Forelimb muscle (tissue), 1 donor: ENCODE results near the gene LAMTOR4. TPM values are rescaled to one million over a fixed set of nuclear protein-coding genes. Genes with fewer than 3 reads are reported as not detected.

Source experiments
- DNase-seq: peaks from one replicate; pipeline ENCODE4 v3.0.0-alpha.2; 2013; ENCODE audit warnings: low read depth
- polyA plus RNA-seq: library from polyadenylated mRNA; unstranded; fragments of 120-200 nt; gene quantifications from one replicate; pipeline ENCODE4 v1.2.1, GENCODE V29; 2013; ENCODE audit not compliant: insufficient read length

The LAMTOR4 gene
- polyA plus RNA-seq, 1 donor: 54.1 TPM

- DNase-seq: no peak
Observed at GRCh38 chr7:100200693-100201092, 52.0 kb downstream of the LAMTOR4 start.

Other genes with a start within 250 kb of the LAMTOR4 start
- gene TRIM4, start 229.4 kb upstream of the LAMTOR4 start, polyA plus RNA-seq: 14.3 TPM
- 0.32 TPM for gene GJC3, start 219.3 kb upstream of the LAMTOR4 start, polyA plus RNA-seq
- 13.2 TPM for gene AZGP1, start 172.9 kb upstream of the LAMTOR4 start, polyA plus RNA-seq
- 37.6 TPM for gene ZKSCAN1, start 133.3 kb upstream of the LAMTOR4 start, polyA plus RNA-seq
- 11.5 TPM for gene ZSCAN21, start 99.1 kb upstream of the LAMTOR4 start, polyA plus RNA-seq
- 27.2 TPM for gene ZNF3, start 67.2 kb upstream of the LAMTOR4 start, polyA plus RNA-seq
- 78.2 TPM for gene COPS6, start 59.9 kb upstream of the LAMTOR4 start, polyA plus RNA-seq
- gene MCM7, start 47.5 kb upstream of the LAMTOR4 start, polyA plus RNA-seq: 62.4 TPM
- 22.0 TPM for gene AP4M1, start 47.3 kb upstream of the LAMTOR4 start, polyA plus RNA-seq
- gene TAF6, start 29.6 kb upstream of the LAMTOR4 start, polyA plus RNA-seq: 35.3 TPM
- gene CNPY4, start 29.3 kb upstream of the LAMTOR4 start, polyA plus RNA-seq: 33.8 TPM
- gene MBLAC1, start 22.0 kb upstream of the LAMTOR4 start, polyA plus RNA-seq: 1.5 TPM
- 13.0 TPM for gene TRAPPC14, start 9.8 kb downstream of the LAMTOR4 start, polyA plus RNA-seq
- 9.2 TPM for gene GAL3ST4, start 19.7 kb downstream of the LAMTOR4 start, polyA plus RNA-seq
- 6.3 TPM for gene GPC2, start 28.5 kb downstream of the LAMTOR4 start, polyA plus RNA-seq
- 21.2 TPM for gene STAG3, start 29.0 kb downstream of the LAMTOR4 start, polyA plus RNA-seq
- gene PVRIG, start 71.0 kb downstream of the LAMTOR4 start, polyA plus RNA-seq: 9.1 TPM
- 5.7 TPM for gene SPDYE3, start 158.8 kb downstream of the LAMTOR4 start, polyA plus RNA-seq
- gene PILRB, start 209.2 kb downstream of the LAMTOR4 start, polyA plus RNA-seq: 20.7 TPM
- gene PILRA, start 224.6 kb downstream of the LAMTOR4 start, polyA plus RNA-seq: 2.6 TPM